Left ventricle myocardium superior (tissue), 1 donor: Measurements from ENCODE around the gene FAM98B. TPM values are rescaled to one million over a fixed set of nuclear protein-coding genes. Genes with fewer than 3 reads are reported as not detected.
A peak's percentile ranks its signal among the peaks of the same experiment; 100 is the strongest.

Experiments
- ATAC-seq: fragments of 200-7000 bp; cut with Tn5 transposase; one replicate; pipeline ENCODE4 v1.9.1; 2020; ENCODE audit warnings: mild to moderate bottlenecking, moderate library complexity
- DNase-seq: peaks from one replicate; pipeline ENCODE4 v3.0.0-alpha.2; 2020
- intact Hi-C: fragments of 100-400 bp; cut with micrococcal nuclease; formaldehyde crosslinking; loops from one replicate; pipeline ENCODE4 v1.11.0; 2022
- total RNA-seq: library from RNA; stranded (reverse); fragmentation: NEBNext Ultra II Directional; extraction: Animal tissue kit (Norgen Biotek cat#: 25700); gene quantifications from one replicate; pipeline ENCODE4 v1.2.1, GENCODE V29; 2021
- donor health status: DM: no; HTN: yes; CAD: no; lungs with severe emphysema.

FAM98B gene
- total RNA-seq, 1 donor from 2014 or later, result 15.2 TPM

DNA sequence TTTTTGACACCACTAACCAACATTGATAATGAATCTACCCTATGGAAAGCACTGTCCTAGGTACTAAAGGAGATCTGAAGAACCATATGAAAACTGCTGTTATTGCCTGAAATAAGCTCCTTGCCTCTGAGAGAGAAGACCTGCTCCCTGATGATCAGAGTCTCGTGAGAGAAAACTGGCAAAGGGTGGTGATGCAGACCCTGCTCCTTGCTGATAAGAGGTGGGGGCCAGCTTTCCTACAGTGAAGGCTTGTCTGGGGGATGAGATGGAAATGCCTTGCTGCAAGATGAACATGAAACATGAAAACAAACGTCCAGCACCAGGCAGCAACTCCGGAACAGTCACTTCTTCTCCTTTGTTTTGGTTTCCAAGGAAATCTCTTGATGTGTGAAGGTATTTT, 78.8 kb downstream of the FAM98B start:
- DNase-seq, result no peak
- intact Hi-C loops, result no loop called here
- no peak for ATAC-seq

DNA sequence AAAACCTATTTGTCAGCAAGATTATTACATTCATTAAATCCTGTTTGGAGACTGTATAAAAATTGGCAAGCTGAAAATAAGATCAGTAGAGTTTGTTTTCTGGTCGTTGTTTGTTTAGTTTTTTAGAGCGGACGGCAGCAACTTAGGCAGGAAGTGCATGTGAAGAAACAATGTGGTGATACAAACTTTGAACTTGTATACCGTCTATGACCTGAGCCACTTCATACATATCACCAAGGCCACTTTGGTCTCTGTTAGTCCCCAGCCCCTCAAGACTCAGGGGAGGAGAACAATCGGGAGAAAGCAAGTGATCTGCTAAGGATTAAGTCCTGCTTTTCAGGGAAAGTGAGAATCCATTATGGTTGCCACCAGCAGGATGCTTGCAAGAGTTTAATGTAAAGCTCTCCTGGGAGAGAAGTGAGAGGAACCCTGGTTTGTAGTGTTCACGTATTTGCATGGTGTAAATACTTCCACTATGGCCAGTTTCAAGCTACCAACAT, 79.5 kb downstream of the FAM98B start:
- ATAC-seq (no peak), DNase-seq (no peak)
- intact Hi-C loops, result no loop called here

DNA sequence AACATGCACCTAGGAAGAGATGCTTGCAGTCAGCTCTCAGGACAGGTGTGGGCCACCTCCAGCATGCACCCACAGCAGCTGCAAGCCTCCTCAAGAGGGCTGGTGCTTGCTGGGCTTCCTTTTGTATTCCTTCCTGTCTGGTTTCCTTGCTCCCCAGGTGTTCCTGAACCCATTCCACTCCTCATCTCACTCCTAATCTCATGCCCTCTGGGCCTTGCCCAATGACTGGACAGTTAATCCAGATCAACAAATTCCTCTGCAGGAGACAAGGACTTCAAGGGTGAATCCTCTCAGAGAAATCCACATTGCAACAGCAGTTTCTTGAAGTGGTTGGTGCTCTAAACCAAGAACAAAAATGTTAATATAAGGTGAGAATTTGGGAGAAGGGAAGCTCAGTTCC, 80.0 kb downstream of the FAM98B start:
- ATAC-seq, result no peak
- intact Hi-C loops, result no loop called here
- no peak for DNase-seq

DNA sequence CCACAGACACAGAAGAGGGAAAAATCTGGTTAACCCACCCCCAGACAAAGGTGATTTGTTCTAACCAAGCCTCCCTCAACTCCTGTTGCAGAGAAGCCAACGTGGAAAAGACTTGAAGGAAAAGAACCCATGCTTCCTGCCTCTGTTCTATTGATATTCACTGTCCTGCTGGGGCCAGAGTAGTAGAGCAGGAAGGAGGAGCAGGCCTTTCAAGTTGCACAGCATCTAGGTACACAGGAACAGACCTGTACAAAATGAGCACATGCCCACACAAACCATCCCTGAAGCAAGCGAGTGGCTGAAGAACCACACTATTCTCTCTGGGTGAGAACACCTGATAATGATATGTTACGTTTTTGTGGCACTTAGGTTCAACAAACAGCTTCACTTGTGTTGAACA, 80.8 kb downstream of the FAM98B start:
- no peak for ATAC-seq
- intact Hi-C loops, result no loop called here

DNA sequence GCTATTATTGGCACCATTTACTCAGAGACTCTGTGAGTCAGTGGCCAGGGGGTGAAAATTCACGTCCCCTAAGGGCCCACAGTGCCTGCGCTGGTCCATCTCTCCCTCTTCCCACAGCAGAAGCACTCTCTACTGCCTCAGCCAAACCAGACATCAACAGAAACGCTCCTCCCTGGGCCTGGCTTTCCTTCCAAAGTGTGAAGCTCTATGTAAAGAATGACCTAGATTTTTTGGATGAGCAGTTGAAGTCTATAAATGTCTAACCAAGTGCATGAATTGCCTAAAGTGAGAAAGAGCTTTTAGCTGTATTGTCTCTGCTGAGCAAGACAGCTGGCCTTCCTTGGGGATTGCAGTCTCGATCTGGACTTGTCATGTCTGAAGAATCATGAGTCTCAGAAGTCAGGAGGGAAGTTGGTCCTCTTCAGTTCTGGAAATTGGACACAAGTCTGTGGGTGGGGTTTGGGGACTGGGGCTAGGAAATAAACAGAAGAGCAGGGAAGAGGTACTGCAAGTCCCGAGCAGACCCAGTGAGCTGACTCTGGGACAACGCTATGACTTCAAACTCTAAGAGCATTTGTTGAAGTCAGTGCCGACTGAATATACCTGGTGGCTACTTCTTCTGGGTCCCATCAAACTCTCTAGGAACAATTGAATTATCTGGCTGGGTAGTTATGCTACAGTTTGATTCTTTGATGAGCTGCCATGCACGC, 81.7 kb downstream of the FAM98B start:
- intact Hi-C loops, result no loop called here
- ATAC-seq (peak; percentile 56), DNase-seq (no peak)

More for the DNA sequence above, 80.8 kb downstream of the FAM98B start:
- no peak for DNase-seq

DNA sequence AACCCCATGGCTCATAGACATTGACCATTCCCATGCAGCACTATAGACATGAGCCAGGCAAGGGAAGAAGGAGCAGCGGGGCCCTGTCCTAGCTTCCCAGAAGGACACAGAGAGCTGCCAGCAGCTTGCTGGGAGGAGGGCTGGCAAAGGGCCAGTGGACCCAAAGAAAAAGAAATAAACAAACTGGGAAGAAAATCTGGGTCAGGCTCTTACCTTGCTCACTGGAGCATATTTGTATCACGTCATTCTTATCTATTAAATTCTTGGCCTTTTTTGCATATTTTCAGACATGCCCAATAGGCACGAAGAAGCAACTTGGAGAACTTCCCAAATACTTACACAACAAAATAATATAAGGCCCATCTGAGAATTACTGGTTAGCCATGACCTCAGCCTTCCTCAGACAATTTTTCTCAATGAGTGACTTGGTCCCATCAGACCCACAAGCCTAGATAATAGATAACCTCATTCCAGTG, 82.3 kb downstream of the FAM98B start:
- intact Hi-C loops, result no loop called here
- DNase-seq (peak; percentile 68), ATAC-seq (peak; percentile 86)

Other genes starting within 250 kb of the FAM98B start
- gene SPRED1, start 201.3 kb upstream of the FAM98B start, total RNA-seq, result 7.3 TPM
- gene RASGRP1, start 110.7 kb downstream of the FAM98B start, total RNA-seq, result 0.42 TPM